ENCODE data around the gene GPC5. TPM values are rescaled to one million over a fixed set of nuclear protein-coding genes. Genes with fewer than 3 reads are reported as not detected.

GPC5 gene
- total RNA-seq, 1 donor: not detected

- H3K4me3 ChIP-seq (ENCODE audit: low read depth, low read length): no peak overlapping the region
- DNase-seq (ENCODE audit: low read depth): no peak
- TF ChIP-seq, protein P1, sequence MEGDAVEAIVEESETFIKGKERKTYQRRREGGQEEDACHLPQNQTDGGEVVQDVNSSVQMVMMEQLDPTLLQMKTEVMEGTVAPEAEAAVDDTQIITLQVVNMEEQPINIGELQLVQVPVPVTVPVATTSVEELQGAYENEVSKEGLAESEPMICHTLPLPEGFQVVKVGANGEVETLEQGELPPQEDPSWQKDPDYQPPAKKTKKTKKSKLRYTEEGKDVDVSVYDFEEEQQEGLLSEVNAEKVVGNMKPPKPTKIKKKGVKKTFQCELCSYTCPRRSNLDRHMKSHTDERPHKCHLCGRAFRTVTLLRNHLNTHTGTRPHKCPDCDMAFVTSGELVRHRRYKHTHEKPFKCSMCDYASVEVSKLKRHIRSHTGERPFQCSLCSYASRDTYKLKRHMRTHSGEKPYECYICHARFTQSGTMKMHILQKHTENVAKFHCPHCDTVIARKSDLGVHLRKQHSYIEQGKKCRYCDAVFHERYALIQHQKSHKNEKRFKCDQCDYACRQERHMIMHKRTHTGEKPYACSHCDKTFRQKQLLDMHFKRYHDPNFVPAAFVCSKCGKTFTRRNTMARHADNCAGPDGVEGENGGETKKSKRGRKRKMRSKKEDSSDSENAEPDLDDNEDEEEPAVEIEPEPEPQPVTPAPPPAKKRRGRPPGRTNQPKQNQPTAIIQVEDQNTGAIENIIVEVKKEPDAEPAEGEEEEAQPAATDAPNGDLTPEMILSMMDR (IDR thresholded peaks at IDR 0.05; ENCODE audit: insufficient read depth, low read depth, low read length): no peak
These were observed 630.3 kb downstream of the GPC5 start for GRCh38 chr13:92028695-92029094.

- TF ChIP-seq, protein P1 (IDR thresholded peaks at IDR 0.05; ENCODE audit: insufficient read depth, low read depth, low read length): no peak
- no peak overlapping the region for H3K4me3 ChIP-seq (ENCODE audit: low read depth, low read length)
- no peak for DNase-seq (ENCODE audit: low read depth)
These were observed 631.2 kb downstream of the GPC5 start for GRCh38 chr13:92029641-92030040.

DNA sequence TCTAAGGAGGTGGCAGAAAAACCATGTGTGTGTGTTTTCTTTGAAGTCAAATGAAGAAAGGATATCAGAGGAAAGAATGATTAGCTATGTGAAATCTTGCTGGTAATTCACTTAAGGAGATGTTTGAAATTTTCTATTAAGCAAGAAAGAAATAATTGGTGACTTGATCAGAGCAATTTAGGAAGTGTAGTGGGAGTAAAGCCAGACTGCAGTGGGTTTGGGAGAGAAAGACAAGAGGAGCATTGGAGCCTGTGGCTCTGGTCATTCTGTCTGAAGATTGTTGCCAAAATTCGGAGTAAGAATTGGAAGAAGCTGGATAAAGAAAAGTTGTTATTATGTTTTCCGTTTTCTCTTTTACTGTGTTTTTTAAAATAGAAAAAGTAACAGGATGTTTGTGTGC is 640.5 kb downstream of the GPC5 start:
- no peak for DNase-seq (ENCODE audit: low read depth)
- H3K4me3 ChIP-seq (ENCODE audit: low read depth, low read length): no peak overlapping the region
- TF ChIP-seq, protein P1 (IDR thresholded peaks at IDR 0.05; ENCODE audit: insufficient read depth, low read depth, low read length): no peak

DNA sequence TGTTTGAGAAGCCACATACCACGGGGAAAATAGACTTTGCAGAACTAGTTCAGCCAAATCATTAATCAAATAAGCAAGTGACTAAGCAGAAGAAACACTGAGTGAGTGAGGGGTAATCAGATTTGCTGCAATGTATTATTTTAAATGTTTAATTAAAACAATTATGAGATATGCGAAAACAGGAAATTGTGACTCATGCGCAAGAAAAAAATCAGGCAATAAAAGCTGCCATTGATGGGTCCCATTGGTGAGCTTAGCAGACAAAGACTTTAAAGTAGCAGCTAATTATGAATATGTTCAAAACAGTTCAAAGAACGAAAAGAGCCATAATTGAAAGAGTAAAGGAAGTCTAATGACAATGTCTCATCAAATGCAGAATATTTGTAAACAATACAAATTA is 644.1 kb downstream of the GPC5 start:
- no peak overlapping the region for H3K4me3 ChIP-seq (ENCODE audit: low read depth, low read length)
- TF ChIP-seq, protein P1 (IDR thresholded peaks at IDR 0.05; ENCODE audit: insufficient read depth, low read depth, low read length): no peak
- no peak for DNase-seq (ENCODE audit: low read depth)

DNA sequence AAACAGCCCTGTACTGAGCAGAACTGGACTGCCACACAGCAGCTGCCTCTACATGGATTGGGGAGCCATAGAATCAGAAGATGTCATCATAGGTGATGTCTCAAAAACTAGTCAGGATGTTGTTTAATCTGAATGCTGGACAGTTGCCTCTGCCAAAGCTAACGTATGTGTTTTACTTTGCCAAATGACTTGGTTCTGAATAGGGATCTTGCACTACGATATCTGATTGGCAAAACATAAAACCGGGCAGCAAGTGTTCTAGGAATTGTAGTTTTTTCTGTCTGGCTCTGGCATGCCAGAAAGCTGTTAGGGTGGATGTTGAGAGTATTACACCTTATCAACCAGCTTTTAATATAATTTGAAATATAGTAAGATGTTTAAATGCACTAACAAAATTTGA is 645.9 kb downstream of the GPC5 start:
- no peak overlapping the region for H3K4me3 ChIP-seq (ENCODE audit: low read depth, low read length)
- TF ChIP-seq, protein P1 (IDR thresholded peaks at IDR 0.05; ENCODE audit: insufficient read depth, low read depth, low read length): no peak
- no peak for DNase-seq (ENCODE audit: low read depth)

DNA sequence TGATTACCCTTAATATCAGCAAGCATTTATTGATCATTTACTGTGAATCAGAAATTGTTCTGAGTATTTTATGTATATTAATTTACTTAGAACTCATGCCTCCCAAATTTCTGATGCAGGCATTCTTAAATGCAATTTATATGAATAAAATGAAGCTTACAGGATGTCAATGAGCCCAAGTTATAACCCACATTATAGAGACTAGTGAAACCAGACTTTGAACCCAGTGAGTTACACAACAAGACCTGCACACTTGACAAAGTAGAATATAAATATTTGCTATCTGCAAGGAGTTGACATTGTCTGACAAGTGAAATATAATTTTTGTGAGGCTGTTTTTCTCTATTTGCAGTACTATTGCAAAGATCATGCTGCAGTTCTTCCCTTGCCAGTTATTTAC is 656.0 kb downstream of the GPC5 start:
- TF ChIP-seq, protein P1 (IDR thresholded peaks at IDR 0.05; ENCODE audit: insufficient read depth, low read depth, low read length): no peak
- DNase-seq (ENCODE audit: low read depth): no peak
- H3K4me3 ChIP-seq (ENCODE audit: low read depth, low read length): no peak overlapping the region

- H3K4me3 ChIP-seq (ENCODE audit: low read depth, low read length): no peak overlapping the region
- no peak for DNase-seq (ENCODE audit: low read depth)
- TF ChIP-seq, protein P1 (IDR thresholded peaks at IDR 0.05; ENCODE audit: insufficient read depth, low read depth, low read length): peak; percentile 25
These were observed 676.2 kb downstream of the GPC5 start for GRCh38 chr13:92074658-92075057.
